KMS-11 (cell line): Measurements from ENCODE around the gene FXYD1.

Source experiments
- H2AFZ ChIP-seq: fragments of 200-600 bp; sonication (generic); 2 replicates; pipeline ENCODE4 v1.6.1; 2016; ENCODE audit warnings: antibody characterized with exemption, mixed run types, low read depth
- H3K27ac ChIP-seq: fragments of 200-600 bp; sonication (generic); 2 replicates; pipeline ENCODE4 v1.6.1; 2016; ENCODE audit warnings: mild to moderate bottlenecking, mixed run types
- H3K27me3 ChIP-seq: fragments of 200-600 bp; sonication (generic); 2 replicates; pipeline ENCODE4 v1.6.1; 2017; ENCODE audit warnings: mild to moderate bottlenecking, low read depth, mixed run types, moderate library complexity; ENCODE audit not compliant: insufficient read depth
- H3K36me3 ChIP-seq: fragments of 200-600 bp; sonication (generic); 2 replicates; pipeline ENCODE4 v1.6.1; 2017; ENCODE audit warnings: mild to moderate bottlenecking, mixed run types; ENCODE audit not compliant: insufficient read depth
- H3K4me1 ChIP-seq: fragments of 200-600 bp; sonication (generic); 2 replicates; pipeline ENCODE4 v1.6.1; 2016; ENCODE audit warnings: mild to moderate bottlenecking, low read depth, mixed run types; ENCODE audit not compliant: poor library complexity, severe bottlenecking
- H3K4me2 ChIP-seq: fragments of 200-600 bp; sonication (generic); 2 replicates; pipeline ENCODE4 v1.7.0; 2016; ENCODE audit warnings: mild to moderate bottlenecking, mixed run types
- H3K4me3 ChIP-seq: fragments of 200-600 bp; sonication (generic); IDR thresholded peaks from 2 replicates; pipeline ENCODE4 v1.6.1; 2017; ENCODE audit warnings: low read depth, low read length, mixed read lengths; ENCODE audit not compliant: insufficient read depth
- H3K79me2 ChIP-seq: fragments of 200-600 bp; sonication (generic); 2 replicates; pipeline ENCODE4 v1.6.1; 2016; ENCODE audit warnings: low read depth, mixed run types; ENCODE audit not compliant: insufficient read depth
- H3K9ac ChIP-seq: fragments of 200-600 bp; sonication (generic); 2 replicates; pipeline ENCODE4 v1.6.1; 2016; ENCODE audit warnings: mild to moderate bottlenecking, mixed run types
- H4K20me1 ChIP-seq: fragments of 200-600 bp; sonication (generic); 2 replicates; pipeline ENCODE4 v1.6.1; 2016; ENCODE audit warnings: mild to moderate bottlenecking, mixed run types; ENCODE audit not compliant: insufficient read depth
- CTCF ChIP-seq: fragments of 200-600 bp; sonication (generic); conservative IDR thresholded peaks from 2 replicates; pipeline ENCODE4 v1.6.1; 2017; ENCODE audit warnings: low read depth, mild to moderate bottlenecking, antibody characterized with exemption, low read length, moderate library complexity, mixed read lengths

The FXYD1 gene

GRCh38 chr19:35122687-35123551 lies 15.7 kb upstream of the FXYD1 start:
- no peaks in the 10 kb centered on the region for H4K20me1 ChIP-seq
- no peak overlapping the region for H3K4me2 ChIP-seq
- no peak overlapping the region for H2AFZ ChIP-seq
- H3K9ac ChIP-seq = no peak overlapping the region
- H3K4me1 ChIP-seq = no peaks in the 10 kb centered on the region
- TF ChIP-seq CTCF = no peak
- H3K27me3 ChIP-seq = peaks cover 56% of the 10 kb centered on the region
- H3K27ac ChIP-seq = no peak overlapping the region
- no peaks in the 10 kb centered on the region for H3K79me2 ChIP-seq
- H3K36me3 ChIP-seq = no peaks in the 10 kb centered on the region
- H3K4me3 ChIP-seq = no peak overlapping the region

- no peaks in the 10 kb centered on the region for H4K20me1 ChIP-seq
- TF ChIP-seq CTCF = no peak
- H2AFZ ChIP-seq = no peak overlapping the region
- no peak overlapping the region for H3K27ac ChIP-seq
- H3K9ac ChIP-seq = no peak overlapping the region
- H3K4me3 ChIP-seq = no peak overlapping the region
- H3K4me1 ChIP-seq = no peaks in the 10 kb centered on the region
- no peak overlapping the region for H3K4me2 ChIP-seq
- peaks cover 58% of the 10 kb centered on the region for H3K27me3 ChIP-seq
- no peaks in the 10 kb centered on the region for H3K79me2 ChIP-seq
- H3K36me3 ChIP-seq = no peaks in the 10 kb centered on the region
Observed at GRCh38 chr19:35123573-35123972, 15.1 kb upstream of the FXYD1 start.

GRCh38 chr19:35124098-35125060 lies 14.2 kb upstream of the FXYD1 start:
- Histone ChIP-seq H3K4me3 (no peak overlapping the region), H3K4me1 (no peaks in the 10 kb centered on the region), H3K9ac (no peak overlapping the region), H3K79me2 (no peaks in the 10 kb centered on the region), H3K4me2 (peak overlapping the region; percentile 34; the same call in 1 of the 2 replicates), H4K20me1 (no peaks in the 10 kb centered on the region), H3K27me3 (peaks cover 57% of the 10 kb centered on the region), H3K27ac (no peak overlapping the region), H2AFZ (peak overlapping the region; percentile 57; the same call in 1 of the 2 replicates), H3K36me3 (no peaks in the 10 kb centered on the region)
- TF ChIP-seq CTCF = no peak

- Histone ChIP-seq H3K9ac (no peak overlapping the region), H3K4me2 (no peak overlapping the region), H3K27ac (no peak overlapping the region), H4K20me1 (no peaks in the 10 kb centered on the region), H3K27me3 (peaks cover 63% of the 10 kb centered on the region), H2AFZ (no peak overlapping the region), H3K79me2 (no peaks in the 10 kb centered on the region), H3K4me1 (no peaks in the 10 kb centered on the region), H3K4me3 (no peak overlapping the region), H3K36me3 (no peaks in the 10 kb centered on the region)
- TF ChIP-seq CTCF = no peak
Observed at GRCh38 chr19:35125270-35125717, 13.3 kb upstream of the FXYD1 start.
